ENCODE measurements around the gene MTA1.

The MTA1 gene

GRCh38 chr14:105493921-105494605 is 74.4 kb downstream of the MTA1 start:
- CTCF ChIA-PET: interaction anchor here (1.1 kb wide), 1 partner anchor 34 kb away, joined by 7 read pairs; no protein-coding TSS in a partner anchor
- TF ChIP-seq CTCF (conservative IDR thresholded peaks at IDR 0.05; ENCODE audit: low read depth): no peak
- no peak for DNase-seq (ENCODE audit: low spot score)
- peak overlapping the region; percentile 100 for H3K27ac ChIP-seq
- POLR2A ChIA-PET (ENCODE audit: low non-redundant PET): no interaction called here

- no peak for DNase-seq (ENCODE audit: low spot score)
- ChIA-PET CTCF (no interaction called here), POLR2A (ENCODE audit: low non-redundant PET) (no interaction called here)
- TF ChIP-seq CTCF (conservative IDR thresholded peaks at IDR 0.05; ENCODE audit: low read depth): no peak
- peak overlapping the region; percentile 100 for H3K27ac ChIP-seq
These were observed 74.9 kb downstream of the MTA1 start for GRCh38 chr14:105494606-105494929.

GRCh38 chr14:105495101-105495989 is 75.7 kb downstream of the MTA1 start:
- TF ChIP-seq CTCF (conservative IDR thresholded peaks at IDR 0.05; ENCODE audit: low read depth): no peak
- ChIA-PET CTCF (interaction anchor here (0.8 kb wide), 1 partner anchor 378 kb away, joined by 3 read pairs; no protein-coding TSS in a partner anchor), POLR2A (ENCODE audit: low non-redundant PET) (no interaction called here)
- peak overlapping the region; percentile 100 for H3K27ac ChIP-seq
- DNase-seq (ENCODE audit: low spot score): no peak

GRCh38 chr14:105495990-105496830 is 76.6 kb downstream of the MTA1 start:
- peak overlapping the region; percentile 100 for H3K27ac ChIP-seq
- POLR2A ChIA-PET (ENCODE audit: low non-redundant PET): no interaction called here
- CTCF ChIA-PET: no interaction called here
- DNase-seq (ENCODE audit: low spot score): no peak
- no peak for TF ChIP-seq CTCF (conservative IDR thresholded peaks at IDR 0.05; ENCODE audit: low read depth)

- no peak for TF ChIP-seq CTCF (conservative IDR thresholded peaks at IDR 0.05; ENCODE audit: low read depth)
- CTCF ChIA-PET: no interaction called here
- DNase-seq (ENCODE audit: low spot score): no peak
- POLR2A ChIA-PET (ENCODE audit: low non-redundant PET): interaction anchor here (0.5 kb wide), 1 partner anchor 524 kb away, joined by 4 read pairs; no protein-coding TSS in a partner anchor
- H3K27ac ChIP-seq: peak overlapping the region; percentile 100
These were observed 77.4 kb downstream of the MTA1 start for GRCh38 chr14:105496831-105497591.
